DOHH2 (cell line): ENCODE results near the gene YEATS4.

ENCODE experiments used
- EZH2phosphoT487 ChIP-seq: fragments of 200-600 bp; sonication (generic); IDR thresholded peaks from 2 replicates; pipeline ENCODE4 v1.6.1; 2017; ENCODE audit warnings: borderline replicate concordance, mild to moderate bottlenecking, antibody characterized with exemption, low read length, moderate library complexity, mixed read lengths
- TF ChIP-seq, protein P1 (sequence below): fragments of 200-600 bp; sonication (generic); IDR thresholded peaks from one replicate; pipeline ENCODE4 v1.5.1; 2014; ENCODE audit warnings: antibody characterized with exemption, mild to moderate bottlenecking, low read depth, low read length; ENCODE audit not compliant: poor library complexity, severe bottlenecking

GRCh38 chr12:69437073-69437472 lies 77.5 kb downstream of the YEATS4 start:
- TF ChIP-seq, protein P1, sequence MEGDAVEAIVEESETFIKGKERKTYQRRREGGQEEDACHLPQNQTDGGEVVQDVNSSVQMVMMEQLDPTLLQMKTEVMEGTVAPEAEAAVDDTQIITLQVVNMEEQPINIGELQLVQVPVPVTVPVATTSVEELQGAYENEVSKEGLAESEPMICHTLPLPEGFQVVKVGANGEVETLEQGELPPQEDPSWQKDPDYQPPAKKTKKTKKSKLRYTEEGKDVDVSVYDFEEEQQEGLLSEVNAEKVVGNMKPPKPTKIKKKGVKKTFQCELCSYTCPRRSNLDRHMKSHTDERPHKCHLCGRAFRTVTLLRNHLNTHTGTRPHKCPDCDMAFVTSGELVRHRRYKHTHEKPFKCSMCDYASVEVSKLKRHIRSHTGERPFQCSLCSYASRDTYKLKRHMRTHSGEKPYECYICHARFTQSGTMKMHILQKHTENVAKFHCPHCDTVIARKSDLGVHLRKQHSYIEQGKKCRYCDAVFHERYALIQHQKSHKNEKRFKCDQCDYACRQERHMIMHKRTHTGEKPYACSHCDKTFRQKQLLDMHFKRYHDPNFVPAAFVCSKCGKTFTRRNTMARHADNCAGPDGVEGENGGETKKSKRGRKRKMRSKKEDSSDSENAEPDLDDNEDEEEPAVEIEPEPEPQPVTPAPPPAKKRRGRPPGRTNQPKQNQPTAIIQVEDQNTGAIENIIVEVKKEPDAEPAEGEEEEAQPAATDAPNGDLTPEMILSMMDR = no peak
- no peak for TF ChIP-seq EZH2phosphoT487
